ENCODE measurements around the gene GALNT6. TPM values are rescaled to one million over a fixed set of nuclear protein-coding genes. Genes with fewer than 3 reads are reported as not detected.
A peak's percentile ranks its signal among the peaks of the same experiment; 100 is the strongest.
"Not testable (repeated sequence)": the region's sequence is repeated elsewhere in the genome, so short reads cannot be mapped to it uniquely, and the experiment has no call there.

Gene GALNT6
- total and polyA plus RNA-seq, 2 experiments from 2014 or later: 4.3 to 5.4 TPM

DNA sequence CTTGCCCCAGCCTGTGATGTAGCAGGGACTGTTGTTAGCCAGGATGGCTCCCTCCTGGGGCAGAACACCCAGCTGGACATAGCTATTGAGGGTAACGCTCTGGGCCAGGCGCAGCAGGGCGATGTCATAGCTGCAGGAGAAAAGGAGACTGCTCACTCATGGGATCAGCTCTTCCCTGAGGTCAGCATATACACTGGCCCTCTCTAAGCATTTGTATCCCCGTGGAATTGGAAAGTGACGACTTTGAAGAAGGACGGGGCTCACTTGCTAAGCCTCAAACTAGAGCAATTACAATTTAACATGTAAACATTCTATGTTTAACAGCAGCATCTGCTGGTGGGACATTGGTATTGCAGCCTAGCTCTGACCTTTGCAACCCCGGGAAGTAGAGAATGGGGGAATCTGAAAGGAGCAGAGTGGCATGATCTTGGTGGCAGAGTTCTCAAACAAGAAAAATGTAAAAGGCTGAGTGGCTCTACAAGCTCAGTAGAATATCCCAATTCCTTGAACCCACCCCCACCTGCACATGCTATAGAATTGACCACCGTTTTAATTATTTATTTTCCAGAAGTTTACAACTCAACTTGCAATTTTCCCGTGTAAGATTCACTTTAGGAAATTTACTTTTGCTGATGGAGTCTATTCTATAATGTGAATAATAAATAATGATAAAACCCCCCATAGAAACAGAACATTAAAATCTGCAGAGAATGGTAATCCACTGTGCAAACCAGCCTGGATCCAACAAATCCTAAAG lies 49.8 kb downstream of the GALNT6 start:
- no peak overlapping the region for H3K4me3 ChIP-seq

DNA sequence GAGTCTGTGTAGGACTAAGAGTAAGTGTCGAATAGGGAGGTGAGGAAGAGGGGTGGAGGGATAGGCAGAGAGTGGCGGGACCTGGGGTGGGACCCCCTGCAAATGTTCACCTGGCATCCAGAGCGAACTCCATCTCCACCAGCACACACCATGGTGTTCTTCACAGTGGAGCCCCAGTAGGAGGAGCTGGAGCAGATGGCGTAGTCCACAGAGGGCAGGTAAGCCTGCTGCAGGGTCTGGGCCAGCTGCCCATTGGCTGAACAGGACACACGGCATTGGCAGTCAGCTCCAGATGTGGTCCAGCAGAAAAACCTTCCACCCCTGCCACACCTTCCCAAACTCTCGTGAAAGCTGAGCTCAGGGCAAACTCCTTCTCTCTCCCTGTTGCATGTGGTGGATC lies 51.5 kb downstream of the GALNT6 start:
- TF ChIP-seq CTCF (IDR thresholded peaks at IDR 0.05; ENCODE audit: low read depth, low read length): no peak
- Histone ChIP-seq H3K4me3 (no peak overlapping the region), H3K4me1 (ENCODE audit: low read depth) (peaks cover 3% of the 10 kb centered on the region), H3K9me3 (ENCODE audit: low read depth) (no peaks in the 10 kb centered on the region), H3K36me3 (no peaks in the 10 kb centered on the region), H3K27me3 (no peaks in the 10 kb centered on the region), H3K27ac (no peak overlapping the region)
- DNase-seq (ENCODE audit: low read depth in 1 of 2, low spot score in 1 of 2): no peak

More for the DNA sequence above, 49.8 kb downstream of the GALNT6 start:
- Histone ChIP-seq H3K36me3 (no peaks in the 10 kb centered on the region), H3K27ac (no peak overlapping the region), H3K4me1 (ENCODE audit: low read depth) (peaks cover 3% of the 10 kb centered on the region), H3K9me3 (ENCODE audit: low read depth) (no peaks in the 10 kb centered on the region), H3K27me3 (no peaks in the 10 kb centered on the region)
- peak; percentile 79 to 83 for DNase-seq (ENCODE audit: low read depth in 1 of 2, low spot score in 1 of 2)
- peak; percentile 99 for TF ChIP-seq CTCF (IDR thresholded peaks at IDR 0.05; ENCODE audit: low read depth, low read length)

DNA sequence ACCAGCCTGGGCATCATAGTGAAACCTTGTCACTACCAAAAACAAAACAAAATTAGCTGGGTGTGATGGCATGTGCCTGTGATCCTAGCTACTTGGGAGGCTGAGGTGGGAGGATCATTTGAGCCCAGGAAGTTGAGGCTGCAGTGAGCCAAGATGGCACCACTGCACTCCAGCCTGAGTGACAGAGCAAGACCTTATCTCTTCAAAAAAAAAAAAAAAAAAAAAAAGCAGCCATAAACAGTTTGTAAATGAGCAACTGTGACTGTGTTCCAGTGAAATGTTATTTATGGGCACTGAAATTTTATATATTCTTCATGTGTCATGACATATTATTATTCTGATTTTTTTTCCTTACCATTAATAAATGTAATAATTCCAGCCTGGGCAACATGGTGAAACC lies 53.9 kb downstream of the GALNT6 start:
- not testable (repeated sequence) for H3K4me1 ChIP-seq (ENCODE audit: low read depth); H3K27ac ChIP-seq; H3K9me3 ChIP-seq (ENCODE audit: low read depth); H3K4me3 ChIP-seq; H3K27me3 ChIP-seq; H3K36me3 ChIP-seq; DNase-seq (ENCODE audit: low read depth in 1 of 2, low spot score in 1 of 2)

DNA sequence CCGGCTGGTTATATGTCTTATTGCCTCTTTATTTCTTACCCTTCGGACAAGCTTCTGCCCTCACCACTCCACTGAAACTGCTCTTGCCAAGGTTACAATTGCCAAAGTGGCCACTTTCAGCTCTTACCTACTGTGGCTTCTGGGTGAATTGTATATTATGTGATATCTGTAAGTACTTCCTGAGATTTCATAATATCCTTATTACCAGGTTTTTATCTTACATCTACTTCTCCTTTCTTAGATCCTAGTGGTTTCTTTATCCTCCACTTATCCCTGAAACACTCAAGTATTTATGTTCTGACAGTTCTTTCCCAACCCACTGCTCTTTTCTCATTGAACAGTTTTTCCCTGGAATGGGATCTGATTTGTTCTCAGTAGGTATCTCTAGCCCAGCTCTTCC lies 55.3 kb downstream of the GALNT6 start:
- peak in 1 of 2 donors; percentile 55 for DNase-seq (ENCODE audit: low read depth in 1 of 2, low spot score in 1 of 2)
- no peaks in the 10 kb centered on the region for H3K36me3 ChIP-seq
- no peaks in the 10 kb centered on the region for H3K9me3 ChIP-seq (ENCODE audit: low read depth)
- H3K27ac ChIP-seq: no peak overlapping the region
- H3K27me3 ChIP-seq: no peaks in the 10 kb centered on the region
- H3K4me1 ChIP-seq (ENCODE audit: low read depth): no peaks in the 10 kb centered on the region
- TF ChIP-seq CTCF (IDR thresholded peaks at IDR 0.05; ENCODE audit: low read depth, low read length): no peak
- H3K4me3 ChIP-seq: no peak overlapping the region

GRCh38 chr12:51334764-51335163 lies 56.4 kb downstream of the GALNT6 start:
- Histone ChIP-seq H3K4me1 (ENCODE audit: low read depth) (no peaks in the 10 kb centered on the region), H3K27ac (no peak overlapping the region), H3K27me3 (no peaks in the 10 kb centered on the region), H3K4me3 (no peak overlapping the region), H3K9me3 (ENCODE audit: low read depth) (no peaks in the 10 kb centered on the region), H3K36me3 (no peaks in the 10 kb centered on the region)
- DNase-seq (ENCODE audit: low read depth in 1 of 2, low spot score in 1 of 2): peak in 1 of 2 donors; percentile 24
- no peak for TF ChIP-seq CTCF (IDR thresholded peaks at IDR 0.05; ENCODE audit: low read depth, low read length)

- Histone ChIP-seq H3K9me3 (ENCODE audit: low read depth) (no peaks in the 10 kb centered on the region), H3K27me3 (no peaks in the 10 kb centered on the region), H3K27ac (no peak overlapping the region), H3K36me3 (no peaks in the 10 kb centered on the region), H3K4me3 (no peak overlapping the region), H3K4me1 (ENCODE audit: low read depth) (no peaks in the 10 kb centered on the region)
- no peak for DNase-seq (ENCODE audit: low read depth in 1 of 2, low spot score in 1 of 2)
- no peak for TF ChIP-seq CTCF (IDR thresholded peaks at IDR 0.05; ENCODE audit: low read depth, low read length)
These were observed 57.7 kb downstream of the GALNT6 start for GRCh38 chr12:51333536-51333935.
